Memory B cell (primary cell): Measurements from ENCODE around the gene UXS1.
A peak's percentile ranks its signal among the peaks of the same experiment; 100 is the strongest.

Experiments
- ATAC-seq: fragments of 150-1000 bp; cut with Tn5 transposase; 2 replicates; pipeline ENCODE4 v1.10.0; 2021; ENCODE audit warnings: low read depth, mild to moderate bottlenecking, moderate library complexity
- DNase-seq, 2 donors: peaks; one replicate each; pipeline ENCODE4 v3.0.0; 2022; ENCODE audit warnings: low spot score in 2 of 2
- H3K27ac Mint-ChIP-seq: one replicate; pipeline ENCODE4 v1.8.0; 2022; ENCODE audit warnings: mild to moderate bottlenecking, moderate library complexity, mixed read lengths
- H3K27me3 Mint-ChIP-seq: one replicate; pipeline ENCODE4 v1.8.0; 2022; ENCODE audit warnings: mixed read lengths
- H3K36me3 Mint-ChIP-seq: one replicate; pipeline ENCODE4 v1.8.0; 2022; ENCODE audit warnings: mild to moderate bottlenecking, mixed read lengths
- H3K4me1 Mint-ChIP-seq: one replicate; pipeline ENCODE4 v1.8.0; 2022; ENCODE audit warnings: mixed read lengths
- H3K4me3 Mint-ChIP-seq: one replicate; pipeline ENCODE4 v1.8.0; 2022; ENCODE audit warnings: mild to moderate bottlenecking, moderate library complexity, mixed read lengths
- H3K9me3 Mint-ChIP-seq: one replicate; pipeline ENCODE4 v1.8.0; 2022; ENCODE audit warnings: mixed read lengths

Gene UXS1

GRCh38 chr2:106065983-106066820, 127.9 kb downstream of the UXS1 start:
- no peak for DNase-seq
- no peaks in the 10 kb centered on the region for H3K9me3 Mint-ChIP-seq
- no peaks in the 10 kb centered on the region for H3K36me3 Mint-ChIP-seq
- ATAC-seq: no peak
- no peak overlapping the region for H3K27ac Mint-ChIP-seq
- H3K4me3 Mint-ChIP-seq: peak overlapping the region; percentile 41
- peaks cover 11% of the 10 kb centered on the region for H3K27me3 Mint-ChIP-seq
- no peaks in the 10 kb centered on the region for H3K4me1 Mint-ChIP-seq

DNA sequence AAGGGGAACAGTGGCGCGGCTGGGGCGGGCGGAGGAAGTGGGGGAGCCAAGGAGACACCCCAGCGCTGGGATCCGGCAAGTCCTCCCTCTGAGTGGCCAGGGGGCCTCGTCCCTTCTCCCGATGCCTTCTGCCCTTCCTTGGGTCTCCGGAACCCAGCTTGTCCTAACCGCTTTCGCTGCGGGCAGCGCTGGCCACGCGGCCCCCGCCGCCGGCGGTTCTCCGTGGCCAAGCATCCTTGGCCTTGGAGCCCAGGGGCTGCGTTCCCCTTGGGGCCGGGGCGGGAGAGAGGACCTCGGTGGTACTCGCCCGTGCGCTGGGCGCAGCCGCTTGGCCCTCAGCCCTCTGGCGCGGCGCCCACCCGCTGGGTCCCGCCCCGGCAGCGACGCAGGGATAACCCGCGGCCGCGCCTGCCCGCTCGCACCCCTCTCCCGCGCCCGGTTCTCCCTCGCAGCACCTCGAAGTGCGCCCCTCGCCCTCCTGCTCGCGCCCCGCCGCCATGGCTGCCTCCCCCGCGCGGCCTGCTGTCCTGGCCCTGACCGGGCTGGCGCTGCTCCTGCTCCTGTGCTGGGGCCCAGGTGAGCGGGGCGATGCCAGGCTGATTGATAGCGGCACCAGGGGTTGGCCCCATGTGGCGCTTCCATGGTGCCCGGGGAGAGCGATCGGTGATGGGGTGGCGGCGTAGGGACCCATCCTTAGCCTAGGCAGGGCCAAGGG, 128.7 kb downstream of the UXS1 start:
- Mint-ChIP-seq H3K36me3 (no peaks in the 10 kb centered on the region), H3K9me3 (no peaks in the 10 kb centered on the region), H3K27me3 (peaks cover 11% of the 10 kb centered on the region), H3K27ac (no peak overlapping the region), H3K4me1 (no peaks in the 10 kb centered on the region), H3K4me3 (peak overlapping the region; percentile 41)
- no peak for ATAC-seq
- no peak for DNase-seq

DNA sequence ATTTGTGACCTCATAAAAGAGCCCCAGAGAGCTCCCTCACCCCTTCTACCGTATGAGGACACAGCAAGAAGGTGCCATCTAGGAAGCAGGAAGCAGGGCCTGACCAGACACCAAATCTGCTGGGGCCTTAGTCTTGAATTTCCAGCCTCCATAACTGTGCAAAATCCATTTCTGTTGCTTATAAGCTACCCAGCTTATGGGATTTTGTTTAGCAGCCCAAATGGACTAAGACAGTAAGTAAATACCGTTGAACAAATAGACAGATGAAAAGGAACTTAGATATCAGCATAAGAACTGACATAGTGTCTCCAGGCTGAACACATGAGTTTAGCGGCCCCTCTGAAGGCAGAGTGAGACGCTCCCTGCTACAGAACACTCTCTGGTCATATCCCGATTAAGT, 130.9 kb downstream of the UXS1 start:
- no peak overlapping the region for H3K4me3 Mint-ChIP-seq
- no peaks in the 10 kb centered on the region for H3K9me3 Mint-ChIP-seq
- DNase-seq: no peak
- no peak for ATAC-seq
- H3K4me1 Mint-ChIP-seq: no peaks in the 10 kb centered on the region
- H3K27ac Mint-ChIP-seq: no peak overlapping the region
- H3K27me3 Mint-ChIP-seq: peaks cover 11% of the 10 kb centered on the region
- no peaks in the 10 kb centered on the region for H3K36me3 Mint-ChIP-seq

DNA sequence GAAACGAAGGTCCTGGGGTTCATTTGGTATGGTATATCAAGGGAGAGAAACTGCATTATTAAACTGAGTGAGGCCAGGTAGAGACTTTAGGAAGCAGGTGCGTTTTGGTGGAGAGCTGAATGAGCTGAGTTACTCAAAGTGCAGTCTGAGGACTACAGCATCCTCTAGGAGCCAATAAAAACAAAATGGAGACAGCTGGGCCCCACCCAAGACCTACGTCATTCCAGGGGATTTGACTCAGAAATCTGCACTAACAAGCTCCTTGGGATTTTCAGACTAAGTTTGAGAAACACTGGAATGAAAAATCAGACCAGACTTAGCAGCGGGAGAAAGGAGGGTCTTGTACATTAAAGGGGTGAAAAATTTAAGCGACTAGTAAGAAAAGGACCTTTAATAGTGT, 131.5 kb downstream of the UXS1 start:
- Mint-ChIP-seq H3K27ac (no peak overlapping the region), H3K9me3 (no peaks in the 10 kb centered on the region), H3K4me3 (no peak overlapping the region), H3K27me3 (peaks cover 11% of the 10 kb centered on the region), H3K4me1 (no peaks in the 10 kb centered on the region), H3K36me3 (no peaks in the 10 kb centered on the region)
- ATAC-seq: no peak
- DNase-seq: no peak

DNA sequence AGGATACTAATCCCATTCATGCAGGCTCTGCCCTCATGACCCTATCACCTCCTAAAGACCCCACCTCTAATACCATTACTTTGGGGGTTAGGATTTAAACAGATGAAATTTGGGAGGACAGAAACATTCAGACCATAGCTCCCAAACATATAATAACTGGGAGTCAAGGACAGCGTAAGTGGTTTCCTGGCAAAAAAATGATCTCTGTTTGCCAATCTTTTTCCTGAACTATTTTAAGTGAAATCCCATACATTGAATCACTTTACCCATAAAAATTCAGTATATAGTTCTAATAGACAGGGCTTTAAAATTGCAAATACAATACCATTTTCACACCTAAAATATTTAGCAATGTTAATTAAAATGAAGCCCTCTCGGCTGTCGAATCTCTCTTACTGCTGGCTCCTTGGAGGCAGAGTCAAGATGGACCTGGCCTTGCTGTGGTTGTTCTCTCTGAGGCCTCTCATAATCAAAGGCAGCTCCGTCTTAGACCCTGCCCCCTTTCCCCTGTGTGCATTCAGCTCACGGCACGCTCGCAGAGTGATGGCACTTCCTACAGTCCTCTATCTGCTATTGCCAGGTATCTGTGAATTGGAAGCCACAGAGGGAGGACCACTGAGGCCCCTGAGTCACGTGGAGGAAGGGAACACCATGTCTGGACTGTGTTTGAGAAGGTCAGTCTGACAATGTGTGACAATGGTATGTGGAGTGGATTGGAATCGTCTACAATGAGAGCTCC, 132.3 kb downstream of the UXS1 start:
- H3K4me3 Mint-ChIP-seq: no peak overlapping the region
- no peak overlapping the region for H3K27ac Mint-ChIP-seq
- DNase-seq (no peak), ATAC-seq (no peak)
- H3K27me3 Mint-ChIP-seq: peaks cover 12% of the 10 kb centered on the region
- H3K4me1 Mint-ChIP-seq: peaks cover 2% of the 10 kb centered on the region
- no peaks in the 10 kb centered on the region for H3K36me3 Mint-ChIP-seq
- no peaks in the 10 kb centered on the region for H3K9me3 Mint-ChIP-seq

- ATAC-seq: no peak
- Mint-ChIP-seq H3K4me3 (no peak overlapping the region), H3K27me3 (peaks cover 5% of the 10 kb centered on the region), H3K9me3 (no peaks in the 10 kb centered on the region), H3K27ac (no peak overlapping the region), H3K4me1 (peaks cover 2% of the 10 kb centered on the region), H3K36me3 (no peaks in the 10 kb centered on the region)
- no peak for DNase-seq
Observed at GRCh38 chr2:106059416-106060065, 134.6 kb downstream of the UXS1 start.

GRCh38 chr2:106058469-106059137, 135.5 kb downstream of the UXS1 start:
- no peak for ATAC-seq
- no peak for DNase-seq

GRCh38 chr2:106057206-106057605, 136.9 kb downstream of the UXS1 start:
- H3K4me3 Mint-ChIP-seq: no peak overlapping the region
- DNase-seq (no peak), ATAC-seq (no peak)
- no peak overlapping the region for H3K27ac Mint-ChIP-seq
- peaks cover 10% of the 10 kb centered on the region for H3K4me1 Mint-ChIP-seq
- H3K9me3 Mint-ChIP-seq: no peaks in the 10 kb centered on the region
- H3K36me3 Mint-ChIP-seq: no peaks in the 10 kb centered on the region
- peaks cover 5% of the 10 kb centered on the region for H3K27me3 Mint-ChIP-seq

More at GRCh38 chr2:106058469-106059137, 135.5 kb downstream of the UXS1 start:
- Mint-ChIP-seq H3K27me3 (peaks cover 4% of the 10 kb centered on the region), H3K4me3 (no peak overlapping the region), H3K36me3 (no peaks in the 10 kb centered on the region), H3K9me3 (no peaks in the 10 kb centered on the region), H3K4me1 (peaks cover 3% of the 10 kb centered on the region), H3K27ac (no peak overlapping the region)

GRCh38 chr2:106054880-106055655, 139.0 kb downstream of the UXS1 start:
- H3K27ac Mint-ChIP-seq: no peak overlapping the region
- DNase-seq: no peak

DNA sequence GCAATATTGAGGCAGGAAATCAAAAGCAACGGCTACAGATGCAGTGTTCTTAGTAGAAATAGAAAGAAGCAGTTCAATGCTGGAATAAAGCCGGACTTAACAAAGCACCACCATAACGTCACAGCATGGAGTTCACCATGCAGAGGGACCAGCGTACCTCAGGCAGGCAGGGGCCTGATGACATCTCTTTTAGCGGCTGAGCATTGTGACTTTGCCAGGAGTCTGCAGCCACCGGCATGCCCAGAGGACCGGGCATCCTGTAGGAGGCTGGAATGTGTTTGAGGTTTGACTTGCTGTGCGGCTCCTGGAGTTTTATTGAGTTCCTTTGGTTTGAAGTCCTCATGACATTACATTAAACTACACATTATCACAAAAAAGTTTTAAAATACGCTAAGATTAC, 139.8 kb downstream of the UXS1 start:
- Mint-ChIP-seq H3K27me3 (peaks cover 7% of the 10 kb centered on the region), H3K27ac (no peak overlapping the region), H3K4me3 (no peak overlapping the region), H3K9me3 (peaks cover 1% of the 10 kb centered on the region), H3K4me1 (peaks cover 10% of the 10 kb centered on the region), H3K36me3 (no peaks in the 10 kb centered on the region)
- no peak for DNase-seq
- no peak for ATAC-seq

More at GRCh38 chr2:106054880-106055655, 139.0 kb downstream of the UXS1 start:
- Mint-ChIP-seq H3K27me3 (peaks cover 7% of the 10 kb centered on the region), H3K4me3 (no peak overlapping the region), H3K4me1 (peaks cover 10% of the 10 kb centered on the region), H3K9me3 (peaks cover 1% of the 10 kb centered on the region), H3K36me3 (no peaks in the 10 kb centered on the region)
- ATAC-seq: no peak

GRCh38 chr2:106053581-106053980, 140.5 kb downstream of the UXS1 start:
- H3K27me3 Mint-ChIP-seq: peaks cover 7% of the 10 kb centered on the region
- H3K27ac Mint-ChIP-seq: no peak overlapping the region
- no peaks in the 10 kb centered on the region for H3K36me3 Mint-ChIP-seq
- H3K9me3 Mint-ChIP-seq: peaks cover 1% of the 10 kb centered on the region
- peaks cover 10% of the 10 kb centered on the region for H3K4me1 Mint-ChIP-seq
- DNase-seq (no peak), ATAC-seq (no peak)
- H3K4me3 Mint-ChIP-seq: no peak overlapping the region

DNA sequence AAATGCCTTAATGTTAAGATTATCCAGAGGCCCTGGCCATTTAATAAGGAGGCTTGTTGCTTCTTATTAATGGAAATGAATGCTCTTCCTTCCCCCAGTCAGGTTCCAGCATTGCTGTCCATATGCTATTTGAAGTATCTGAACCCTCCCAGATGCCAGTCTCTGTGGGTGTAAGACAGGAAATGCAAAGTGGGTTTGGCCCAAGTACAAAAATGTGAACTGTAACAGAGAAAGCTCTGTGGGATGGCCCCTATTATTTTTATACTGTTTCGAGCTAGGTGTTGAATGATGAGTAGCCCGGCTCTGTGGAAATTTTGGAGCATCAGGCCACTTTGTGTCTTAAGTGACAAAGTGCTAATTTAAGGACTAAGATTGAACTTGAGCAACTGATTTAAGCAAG, 141.0 kb downstream of the UXS1 start:
- peaks cover 10% of the 10 kb centered on the region for H3K4me1 Mint-ChIP-seq
- peaks cover 1% of the 10 kb centered on the region for H3K9me3 Mint-ChIP-seq
- H3K4me3 Mint-ChIP-seq: no peak overlapping the region
- H3K36me3 Mint-ChIP-seq: no peaks in the 10 kb centered on the region
- DNase-seq: no peak
- no peak overlapping the region for H3K27ac Mint-ChIP-seq
- peaks cover 7% of the 10 kb centered on the region for H3K27me3 Mint-ChIP-seq
- ATAC-seq: no peak

GRCh38 chr2:106044859-106045258, 149.2 kb downstream of the UXS1 start:
- Mint-ChIP-seq H3K4me3 (no peak overlapping the region), H3K4me1 (no peaks in the 10 kb centered on the region), H3K9me3 (no peaks in the 10 kb centered on the region), H3K27ac (no peak overlapping the region), H3K27me3 (no peaks in the 10 kb centered on the region), H3K36me3 (no peaks in the 10 kb centered on the region)
- no peak for ATAC-seq
- no peak for DNase-seq
